ENCODE data around the gene CPB2.

The CPB2 gene

DNA sequence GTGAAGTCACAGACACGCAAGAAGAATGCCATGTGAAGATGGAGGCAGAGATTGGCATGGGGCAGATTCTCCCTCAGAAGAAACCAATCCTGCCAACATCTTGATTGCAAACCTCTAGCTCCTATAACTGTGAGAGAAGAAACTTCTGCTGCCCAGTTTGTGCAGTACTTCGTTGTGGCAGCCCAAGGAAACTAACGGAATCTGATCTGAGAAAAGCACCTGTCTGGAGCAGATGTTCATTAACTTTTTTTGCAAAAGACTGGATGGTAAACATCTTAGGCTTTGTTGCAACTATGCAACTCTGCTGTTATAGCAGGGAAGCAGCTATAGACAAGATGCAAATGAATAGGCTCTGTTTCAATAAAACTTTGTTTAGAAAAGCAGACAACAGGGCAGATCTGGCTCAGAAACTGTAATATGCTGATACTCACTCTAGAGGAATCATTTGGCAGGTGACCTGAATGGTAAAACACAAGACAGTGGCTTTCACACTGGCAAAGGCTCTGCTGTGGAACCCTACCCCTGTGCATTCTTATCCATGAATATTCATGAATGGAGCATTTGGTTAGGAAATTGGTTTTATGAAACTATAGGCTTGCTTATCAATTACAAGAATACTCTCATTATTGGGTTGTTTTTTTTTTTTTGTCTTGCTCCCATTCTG, 25.3 kb upstream of the CPB2 start:
- no peak for DNase-seq (ENCODE audit: low spot score)
- in situ Hi-C loops (cut with MboI; ENCODE audit: low pct_unique_long_range_greater_than_20kb, low sequenced_read_pairs, unreplicated experiment), result no loop called here
- TF ChIP-seq, protein P1, sequence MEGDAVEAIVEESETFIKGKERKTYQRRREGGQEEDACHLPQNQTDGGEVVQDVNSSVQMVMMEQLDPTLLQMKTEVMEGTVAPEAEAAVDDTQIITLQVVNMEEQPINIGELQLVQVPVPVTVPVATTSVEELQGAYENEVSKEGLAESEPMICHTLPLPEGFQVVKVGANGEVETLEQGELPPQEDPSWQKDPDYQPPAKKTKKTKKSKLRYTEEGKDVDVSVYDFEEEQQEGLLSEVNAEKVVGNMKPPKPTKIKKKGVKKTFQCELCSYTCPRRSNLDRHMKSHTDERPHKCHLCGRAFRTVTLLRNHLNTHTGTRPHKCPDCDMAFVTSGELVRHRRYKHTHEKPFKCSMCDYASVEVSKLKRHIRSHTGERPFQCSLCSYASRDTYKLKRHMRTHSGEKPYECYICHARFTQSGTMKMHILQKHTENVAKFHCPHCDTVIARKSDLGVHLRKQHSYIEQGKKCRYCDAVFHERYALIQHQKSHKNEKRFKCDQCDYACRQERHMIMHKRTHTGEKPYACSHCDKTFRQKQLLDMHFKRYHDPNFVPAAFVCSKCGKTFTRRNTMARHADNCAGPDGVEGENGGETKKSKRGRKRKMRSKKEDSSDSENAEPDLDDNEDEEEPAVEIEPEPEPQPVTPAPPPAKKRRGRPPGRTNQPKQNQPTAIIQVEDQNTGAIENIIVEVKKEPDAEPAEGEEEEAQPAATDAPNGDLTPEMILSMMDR (IDR thresholded peaks at IDR 0.05; ENCODE audit: extremely low read depth, insufficient read depth, missing control alignments), result no peak

DNA sequence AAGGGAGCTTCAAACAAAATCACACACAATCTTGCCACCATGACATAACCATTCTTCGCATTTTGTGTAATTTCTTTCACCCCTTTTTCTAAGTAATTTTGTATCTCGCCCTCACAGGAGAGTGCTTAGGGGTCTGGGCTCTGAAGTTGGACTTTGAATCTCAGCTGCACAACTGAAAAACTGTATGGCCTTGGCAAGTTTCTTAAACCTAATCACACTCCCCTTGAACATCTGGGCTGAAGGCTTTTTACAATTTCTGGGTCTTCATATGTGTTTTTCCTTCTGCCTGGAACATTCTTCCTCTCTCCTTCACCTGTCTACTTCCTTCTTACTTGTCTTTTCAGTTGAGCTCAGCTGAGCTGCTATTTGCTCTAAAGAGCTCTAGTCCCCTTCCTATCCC, 24.3 kb upstream of the CPB2 start:
- TF ChIP-seq, protein P1 (IDR thresholded peaks at IDR 0.05; ENCODE audit: extremely low read depth, insufficient read depth, missing control alignments), result no peak
- in situ Hi-C loops (cut with MboI; ENCODE audit: low pct_unique_long_range_greater_than_20kb, low sequenced_read_pairs, unreplicated experiment), result no loop called here
- no peak for DNase-seq (ENCODE audit: low spot score)

DNA sequence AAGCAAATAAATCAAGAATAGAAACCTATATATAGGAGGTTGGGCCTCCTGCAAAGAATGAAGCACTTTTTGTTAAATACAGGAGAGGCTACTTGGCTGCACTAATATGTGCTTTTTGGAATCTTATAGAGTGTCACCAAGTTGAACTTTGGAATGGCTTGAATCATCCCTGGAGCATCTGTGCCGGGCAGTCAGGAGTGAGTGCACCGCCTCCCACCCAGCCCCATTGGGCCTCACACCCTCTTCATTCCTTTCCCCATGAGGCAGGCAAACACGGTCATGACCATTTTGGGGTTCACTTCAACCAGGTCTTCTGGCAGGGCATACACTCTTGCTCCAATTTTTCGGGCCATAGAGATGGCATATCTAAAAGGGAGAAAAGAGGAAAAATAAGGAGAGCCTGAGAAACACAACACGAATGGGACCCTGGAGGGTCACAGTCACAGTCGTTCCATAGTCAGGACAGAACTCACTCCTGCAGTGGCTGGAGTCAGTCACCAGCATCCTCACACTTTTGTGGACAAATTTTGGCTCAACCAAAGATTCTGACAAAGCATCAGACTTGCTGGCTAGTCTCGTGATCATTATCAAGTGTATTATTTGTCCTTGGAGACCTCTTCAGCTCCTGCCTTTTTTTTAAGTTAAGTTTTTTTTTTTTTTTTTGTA, 22.7 kb upstream of the CPB2 start:
- TF ChIP-seq, protein P1 (IDR thresholded peaks at IDR 0.05; ENCODE audit: extremely low read depth, insufficient read depth, missing control alignments), result no peak
- no peak for DNase-seq (ENCODE audit: low spot score)
- in situ Hi-C loops (cut with MboI; ENCODE audit: low pct_unique_long_range_greater_than_20kb, low sequenced_read_pairs, unreplicated experiment), result no loop called here

DNA sequence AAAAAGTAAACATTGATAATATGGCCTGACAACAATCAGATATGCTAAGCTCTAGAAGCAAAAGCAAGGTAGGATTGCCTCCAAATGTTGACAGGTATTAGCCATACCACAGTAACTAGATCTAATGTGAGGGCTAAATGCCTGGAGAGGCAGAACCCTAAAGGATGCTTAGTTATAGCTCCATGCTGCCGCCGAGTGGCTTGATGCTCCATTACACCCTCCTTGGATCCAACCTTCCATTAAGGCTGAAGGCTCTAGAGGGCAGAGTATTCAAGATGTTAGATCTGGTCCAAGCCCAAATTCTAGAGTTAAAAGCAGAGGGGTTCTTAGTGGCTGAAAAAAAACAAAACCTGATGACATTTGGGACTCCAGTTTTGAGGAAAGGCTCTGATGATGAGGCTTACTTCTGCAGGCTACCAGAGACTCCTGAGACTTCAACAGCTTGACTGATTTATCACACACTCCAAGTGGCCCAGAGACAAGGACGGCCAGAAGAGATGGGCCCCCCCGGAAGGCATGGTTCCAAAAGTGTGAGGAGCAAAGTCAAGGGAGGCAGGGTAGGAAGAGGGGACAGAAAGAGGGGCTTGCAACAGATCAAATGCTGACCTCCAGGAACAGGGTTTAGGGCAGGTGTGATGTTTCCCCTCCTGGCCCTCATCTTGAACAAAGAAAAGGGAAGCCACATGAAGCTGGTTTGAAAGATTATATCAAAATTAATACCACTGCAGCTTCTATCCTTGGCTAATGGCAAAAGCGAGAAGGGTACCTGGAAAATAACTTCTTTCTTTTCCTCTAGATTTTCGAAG, 21.9 kb upstream of the CPB2 start:
- in situ Hi-C loops (cut with MboI; ENCODE audit: low pct_unique_long_range_greater_than_20kb, low sequenced_read_pairs, unreplicated experiment), result no loop called here
- peak; percentile 48 for DNase-seq (ENCODE audit: low spot score)
- TF ChIP-seq, protein P1 (IDR thresholded peaks at IDR 0.05; ENCODE audit: extremely low read depth, insufficient read depth, missing control alignments), result peak; percentile 90

DNA sequence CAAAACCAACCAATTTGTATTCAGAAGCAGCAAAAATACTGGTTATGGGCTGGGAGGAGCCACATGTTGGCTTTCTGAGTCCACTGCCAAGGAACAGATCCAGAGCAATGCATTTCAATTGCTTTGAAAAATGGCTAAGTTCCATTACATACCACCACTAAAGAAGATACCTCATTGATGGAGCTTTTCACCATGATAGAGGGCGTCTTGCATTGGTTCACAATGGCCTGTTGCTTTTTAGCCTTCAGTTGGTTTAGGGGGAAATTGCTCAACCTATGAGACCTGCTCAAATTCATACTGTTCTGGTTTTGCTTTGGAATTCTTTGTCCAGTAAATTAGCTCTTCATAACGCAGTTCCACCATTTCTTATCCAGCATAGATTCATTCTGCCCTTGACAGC, 21.2 kb upstream of the CPB2 start:
- TF ChIP-seq, protein P1 (IDR thresholded peaks at IDR 0.05; ENCODE audit: extremely low read depth, insufficient read depth, missing control alignments), result no peak
- in situ Hi-C loops (cut with MboI; ENCODE audit: low pct_unique_long_range_greater_than_20kb, low sequenced_read_pairs, unreplicated experiment), result no loop called here
- DNase-seq (ENCODE audit: low spot score), result no peak

DNA sequence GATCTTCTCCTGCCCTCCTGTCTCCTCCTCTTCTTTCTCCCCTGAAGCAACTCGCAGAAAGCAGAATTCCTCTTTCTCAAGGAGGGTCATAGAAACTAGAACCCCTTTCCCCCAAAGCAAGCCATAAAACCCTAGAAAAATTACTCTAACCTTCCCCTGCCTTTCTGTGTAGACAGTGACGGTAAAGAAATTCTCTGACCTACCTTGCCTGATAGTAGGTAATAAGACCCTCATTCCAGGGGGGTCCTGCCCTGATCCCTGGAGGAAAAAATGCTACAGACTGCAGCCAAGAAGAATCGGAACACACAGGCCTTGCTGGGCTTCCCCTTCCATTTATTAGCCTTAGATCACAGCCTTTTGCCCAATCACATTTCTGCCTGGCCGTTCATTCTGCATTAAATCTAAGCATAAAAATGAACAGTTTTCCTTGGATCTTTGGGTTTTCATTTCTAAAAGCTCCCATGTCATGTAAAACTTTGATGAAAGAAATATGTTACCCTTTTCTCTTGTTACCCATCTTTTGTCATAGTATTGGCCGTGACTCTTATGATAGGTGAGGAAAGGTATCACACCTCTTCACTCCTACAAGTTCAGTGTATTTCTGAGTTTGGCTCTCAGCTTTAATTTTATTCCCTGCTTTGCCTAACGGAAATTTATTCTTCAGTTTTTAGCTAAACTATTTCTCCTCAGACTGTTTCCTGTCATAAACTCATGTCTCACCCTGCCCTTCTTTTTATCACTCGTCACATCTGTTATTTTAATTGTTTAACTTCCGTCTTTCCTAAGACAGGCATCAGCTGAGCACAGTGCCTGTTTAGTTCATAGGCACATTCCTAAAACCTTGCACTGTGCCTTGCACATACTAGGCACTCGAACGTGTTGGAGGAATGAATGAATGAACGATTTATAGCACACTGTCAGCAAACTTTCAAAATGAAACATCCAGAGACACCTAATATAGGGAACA, 20.4 kb upstream of the CPB2 start:
- TF ChIP-seq, protein P1 (IDR thresholded peaks at IDR 0.05; ENCODE audit: extremely low read depth, insufficient read depth, missing control alignments), result no peak
- DNase-seq (ENCODE audit: low spot score), result no peak
- in situ Hi-C loops (cut with MboI; ENCODE audit: low pct_unique_long_range_greater_than_20kb, low sequenced_read_pairs, unreplicated experiment), result no loop called here
